NK-92 (cell line): ENCODE measurements around the gene TRRAP.

Experiments used
- DNase-seq: peaks from one replicate; lab custom pipeline; 2025; ENCODE audit not compliant: unreplicated experiment; lab: John Stamatoyannopoulos, UW

The TRRAP gene

DNA sequence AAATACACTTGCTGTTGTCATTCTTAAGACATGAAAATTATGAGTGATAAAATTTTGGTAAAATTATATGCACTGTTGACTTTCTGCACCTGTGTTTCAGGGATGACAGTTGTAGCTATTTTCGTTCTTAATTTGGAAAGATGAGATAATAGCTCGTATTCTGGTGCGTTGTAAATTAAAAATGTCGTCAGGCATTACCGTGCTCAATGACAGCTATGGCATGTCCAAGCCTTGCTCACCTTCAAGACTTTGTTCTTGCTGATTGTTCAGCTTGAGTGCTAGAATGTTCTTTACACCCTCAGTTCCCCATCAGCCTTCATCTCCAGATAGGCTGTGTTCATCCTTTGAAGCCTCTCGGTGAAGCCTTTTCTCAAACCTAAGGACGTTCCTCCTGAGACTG lies 21.5 kb downstream of the TRRAP start:
- DNase-seq: no peak

DNA sequence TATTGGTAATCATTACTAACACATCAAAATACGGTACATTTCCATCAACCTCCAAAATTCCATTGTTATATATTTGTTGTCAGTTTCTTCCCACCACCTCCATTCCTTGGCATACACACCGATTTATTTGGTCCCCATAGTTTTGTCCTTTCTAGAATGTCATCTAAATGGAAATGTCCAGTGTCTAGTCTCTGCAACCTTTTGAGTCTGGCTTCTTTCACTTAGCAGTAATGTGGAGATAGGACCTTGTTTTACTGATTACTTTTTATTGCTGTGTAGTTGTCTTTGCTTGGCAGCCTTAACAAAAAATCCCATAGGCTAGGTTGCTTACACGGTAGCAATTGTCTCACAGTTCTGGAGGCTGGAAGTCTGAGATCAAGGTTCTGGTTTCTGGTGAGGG lies 22.5 kb downstream of the TRRAP start:
- no peak for DNase-seq

DNA sequence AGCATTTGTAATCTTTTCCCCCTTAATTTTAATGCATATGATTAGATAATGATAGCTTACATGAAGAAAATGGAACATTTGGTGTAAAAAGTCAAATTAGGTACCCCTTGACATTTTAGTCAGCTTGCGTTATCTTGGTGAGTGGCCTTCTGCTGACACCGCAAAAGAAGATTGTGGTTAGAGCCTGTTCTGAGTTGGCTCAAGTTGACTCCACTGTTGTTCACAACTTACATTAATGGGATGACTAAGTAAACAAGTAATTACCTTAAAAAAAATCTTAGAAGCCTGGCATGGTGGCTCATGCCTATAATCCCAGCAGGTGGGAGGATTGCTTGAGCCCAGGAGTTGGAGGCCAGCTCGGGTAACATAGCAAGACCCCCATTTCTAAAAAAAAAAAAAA lies 24.2 kb downstream of the TRRAP start:
- DNase-seq: no peak

DNA sequence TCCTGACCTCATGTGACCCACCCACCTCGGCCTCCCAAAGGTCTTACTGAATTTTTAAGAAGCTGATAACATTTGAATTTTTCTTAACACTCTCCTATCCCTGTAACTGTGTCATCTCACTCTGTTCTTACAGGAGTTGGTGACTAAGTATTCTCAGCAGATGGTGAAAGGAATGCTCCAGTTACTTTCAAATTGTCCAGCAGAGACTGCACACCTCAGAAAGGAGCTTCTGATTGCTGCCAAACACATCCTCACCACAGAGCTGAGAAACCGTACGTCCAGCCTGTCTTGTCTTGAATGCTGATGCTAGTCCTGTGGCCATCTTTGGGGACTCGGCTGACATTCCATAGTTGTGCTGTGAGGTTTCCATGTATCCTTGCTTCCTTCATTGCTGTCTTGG lies 24.9 kb downstream of the TRRAP start:
- no peak for DNase-seq

DNA sequence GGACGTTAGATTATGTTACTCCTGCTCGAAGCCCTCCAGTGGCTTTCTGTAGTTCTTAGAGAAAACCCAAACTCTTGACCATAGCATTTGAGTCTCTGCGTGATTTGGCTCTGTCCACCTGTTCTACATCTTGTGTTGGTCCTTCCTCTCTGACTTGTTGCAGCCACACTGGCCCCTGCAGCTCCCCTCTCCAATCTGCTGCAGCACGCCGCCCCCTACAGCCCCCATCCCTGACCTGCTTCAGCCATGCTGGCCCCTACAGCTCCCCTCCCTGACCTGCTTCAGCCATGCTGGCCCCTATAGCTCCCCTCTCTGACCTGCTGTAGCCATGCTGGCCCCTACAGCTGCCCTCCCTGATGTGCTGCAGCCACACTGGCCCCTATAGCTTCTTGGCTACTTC lies 29.2 kb downstream of the TRRAP start:
- DNase-seq: no peak

DNA sequence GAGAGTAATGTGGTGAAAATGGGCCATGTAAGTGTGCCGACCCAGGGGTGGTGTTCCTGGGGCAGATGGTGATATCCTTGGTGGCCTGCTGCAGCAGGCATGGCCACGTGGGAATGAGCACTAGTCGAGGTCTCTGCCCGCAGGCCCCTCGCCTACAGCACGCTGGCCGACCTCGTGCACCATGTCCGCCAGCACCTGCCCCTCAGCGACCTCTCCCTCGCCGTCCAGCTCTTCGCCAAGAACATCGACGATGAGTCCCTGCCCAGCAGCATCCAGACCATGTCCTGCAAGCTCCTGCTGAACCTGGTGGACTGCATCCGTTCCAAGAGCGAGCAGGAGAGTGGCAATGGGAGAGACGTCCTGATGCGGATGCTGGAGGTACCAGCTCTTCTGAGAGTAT lies 30.3 kb downstream of the TRRAP start:
- no peak for DNase-seq

DNA sequence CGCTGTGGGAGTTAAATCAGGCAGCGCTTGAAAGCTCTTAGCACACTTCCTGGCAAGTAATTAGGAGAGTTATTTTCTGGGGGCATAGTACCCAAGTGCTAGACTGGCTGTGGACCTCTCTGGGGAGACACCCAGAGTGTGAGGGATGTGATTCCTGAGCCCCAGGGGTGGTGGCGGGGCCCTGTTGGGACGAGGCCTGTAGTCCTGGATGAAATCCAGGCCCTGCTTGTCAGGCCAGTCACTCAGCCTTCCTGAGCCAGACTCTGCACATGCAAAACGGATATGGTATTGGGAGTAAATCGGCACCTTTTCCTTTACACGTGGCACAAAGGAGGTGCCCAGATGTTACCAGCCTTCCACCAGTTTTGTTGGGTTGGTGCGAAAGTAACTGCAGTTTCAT lies 31.2 kb downstream of the TRRAP start:
- no peak for DNase-seq

DNA sequence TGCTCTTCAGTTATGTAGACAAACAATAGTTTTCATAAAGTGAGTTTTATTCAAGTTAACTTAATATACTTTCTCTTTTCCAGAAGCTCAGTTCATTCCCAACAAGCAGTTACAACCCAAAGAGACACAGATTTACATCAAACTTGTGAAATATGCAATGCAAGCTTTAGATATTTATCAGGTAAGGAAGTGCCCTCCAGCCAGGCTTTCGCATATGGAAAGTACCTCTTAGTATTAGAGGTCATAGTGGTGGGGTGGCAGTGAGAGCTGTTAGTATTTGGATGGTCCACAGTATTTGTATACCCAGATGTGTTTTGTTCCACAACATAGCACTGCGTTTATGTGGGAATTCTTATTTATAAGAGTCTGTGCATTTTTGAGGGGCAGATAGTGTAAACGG lies 32.1 kb downstream of the TRRAP start:
- DNase-seq: no peak

DNA sequence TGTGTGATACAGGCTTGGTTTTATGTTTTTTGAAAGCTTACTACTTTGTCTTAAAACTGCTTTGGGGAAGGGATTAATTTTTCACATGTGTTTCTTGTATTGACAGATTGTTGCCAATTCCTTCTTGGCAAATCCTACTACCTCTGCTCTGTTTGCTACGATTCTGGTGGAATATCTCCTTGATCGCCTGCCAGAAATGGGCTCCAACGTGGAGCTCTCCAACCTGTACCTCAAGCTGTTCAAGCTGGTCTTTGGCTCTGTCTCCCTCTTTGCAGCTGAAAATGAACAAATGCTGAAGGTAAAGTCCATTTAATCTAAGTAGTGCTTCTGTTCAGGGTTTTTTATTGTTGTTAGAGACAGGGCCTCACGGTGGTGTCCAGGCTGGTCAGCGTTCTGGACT lies 33.6 kb downstream of the TRRAP start:
- no peak for DNase-seq

DNA sequence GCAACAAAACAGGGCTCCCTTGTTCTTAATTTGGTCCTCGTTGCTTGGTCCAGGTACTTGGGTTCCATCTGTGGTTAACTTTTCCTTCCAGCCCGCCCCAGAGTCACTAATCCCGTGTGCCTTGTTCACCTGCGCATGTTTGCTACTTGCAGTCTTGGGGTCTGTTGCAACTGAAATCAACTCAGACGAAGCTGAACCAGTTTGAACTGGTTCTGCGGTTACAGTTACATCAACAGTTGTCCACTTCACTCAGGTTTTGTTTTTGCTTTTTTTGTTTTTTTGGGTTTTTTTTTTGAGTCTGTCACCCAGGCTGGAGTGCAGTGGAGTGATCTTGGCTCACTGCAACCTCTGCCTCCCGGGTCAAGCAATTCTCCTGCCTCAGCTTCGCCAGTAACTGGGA lies 34.7 kb downstream of the TRRAP start:
- DNase-seq: no peak

DNA sequence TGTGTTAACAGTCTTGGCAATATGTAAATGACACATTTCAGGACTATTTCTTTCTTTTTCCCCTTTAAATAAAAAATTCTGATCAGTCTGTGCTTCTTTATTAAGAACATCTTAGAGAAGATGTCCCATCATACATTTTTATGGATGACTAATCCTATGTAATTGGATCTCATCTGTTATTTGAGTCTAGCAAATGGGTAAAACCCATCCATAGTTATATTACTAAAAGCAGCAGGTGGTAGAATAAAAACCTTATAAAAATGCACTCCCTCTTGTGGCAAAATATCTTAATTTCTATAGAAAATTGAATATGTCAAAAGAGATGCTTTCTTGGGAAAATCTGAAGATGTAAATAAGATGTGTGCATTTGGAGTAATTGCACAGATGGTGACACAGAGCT lies 35.3 kb downstream of the TRRAP start:
- no peak for DNase-seq

DNA sequence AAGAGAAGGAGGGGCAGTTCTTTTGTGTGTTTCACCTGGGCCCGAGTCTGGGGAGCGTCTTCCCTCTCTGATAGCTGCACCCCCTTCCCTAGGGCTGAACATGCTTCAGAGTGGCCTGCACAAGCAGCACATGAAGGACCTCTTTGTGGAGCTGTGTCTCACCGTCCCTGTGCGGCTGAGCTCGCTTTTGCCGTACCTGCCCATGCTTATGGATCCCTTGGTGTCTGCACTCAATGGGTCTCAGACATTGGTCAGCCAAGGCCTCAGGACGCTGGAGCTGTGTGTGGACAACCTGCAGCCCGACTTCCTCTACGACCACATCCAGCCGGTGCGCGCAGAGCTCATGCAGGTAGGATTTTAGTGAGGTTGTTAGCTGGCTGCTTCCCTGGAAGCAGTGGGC lies 39.0 kb downstream of the TRRAP start:
- DNase-seq: no peak

DNA sequence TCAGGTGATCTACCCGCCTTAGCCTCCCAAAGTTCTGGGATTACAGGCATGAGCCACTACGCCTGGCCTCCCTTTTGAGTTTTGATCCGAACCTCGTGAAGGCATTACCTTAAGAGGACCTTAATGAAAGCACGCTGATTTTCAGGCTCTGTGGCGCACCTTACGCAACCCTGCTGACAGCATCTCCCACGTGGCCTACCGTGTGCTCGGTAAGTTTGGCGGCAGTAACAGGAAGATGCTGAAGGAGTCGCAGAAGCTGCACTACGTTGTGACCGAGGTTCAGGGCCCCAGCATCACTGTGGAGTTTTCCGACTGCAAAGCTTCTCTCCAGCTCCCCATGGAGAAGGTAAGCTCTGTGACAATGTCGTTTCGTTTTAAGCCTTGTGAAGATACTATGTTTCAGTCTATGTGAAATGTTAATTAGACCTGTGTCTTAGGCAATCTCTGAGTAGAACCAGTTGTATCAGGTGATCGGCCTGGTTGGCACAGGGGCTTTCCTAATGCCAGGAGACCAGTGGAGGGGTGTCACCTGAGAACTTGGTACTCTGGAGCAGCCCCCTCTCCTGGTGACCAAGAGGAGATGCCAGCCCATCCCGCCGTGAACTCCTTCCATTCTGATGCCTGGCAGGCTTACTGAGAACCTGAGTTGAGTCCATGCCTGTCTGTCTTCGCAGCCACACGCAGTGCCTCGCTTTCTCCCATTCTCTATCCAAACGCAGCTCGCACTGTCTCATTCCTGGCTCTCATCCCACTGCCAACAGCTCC lies 43.5 kb downstream of the TRRAP start:
- no peak for DNase-seq

DNA sequence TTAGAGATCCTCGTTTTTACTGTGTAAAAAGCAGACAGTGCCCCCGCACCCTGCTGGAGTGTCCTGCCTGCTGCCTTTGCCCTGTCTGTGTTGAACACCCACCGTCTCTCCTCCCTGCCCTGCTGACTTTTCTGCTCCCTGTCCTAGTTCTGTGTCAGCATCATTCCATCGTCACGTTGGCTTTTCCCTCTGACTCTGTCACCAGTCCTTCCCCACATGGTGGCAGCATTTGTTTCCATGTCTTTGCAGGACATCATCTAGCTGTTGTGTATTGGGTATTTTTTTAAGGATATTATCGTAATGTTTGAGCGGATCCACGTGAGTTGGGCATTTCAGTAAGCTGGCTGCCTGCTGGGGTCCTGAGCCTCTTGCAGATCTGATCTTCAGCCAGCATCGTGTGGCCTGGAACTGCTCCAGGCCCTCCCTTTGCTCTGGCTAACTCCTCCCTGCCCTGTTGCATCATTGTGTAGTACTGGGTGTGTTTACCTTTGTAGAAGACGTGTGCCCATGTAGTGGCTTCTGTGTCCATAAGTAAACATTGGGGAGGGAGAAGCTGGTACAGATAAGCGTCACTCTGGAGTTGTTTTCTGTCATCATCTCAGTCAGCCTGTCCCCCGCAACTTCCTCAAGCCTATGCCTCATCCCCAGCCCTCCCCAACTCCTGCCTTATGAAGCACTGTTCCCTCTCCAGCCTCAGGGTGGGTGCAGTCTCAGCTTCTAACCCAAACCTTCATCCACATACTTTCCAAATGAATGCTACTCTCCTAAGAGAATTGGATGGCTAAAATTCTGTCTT lies 44.3 kb downstream of the TRRAP start:
- no peak for DNase-seq

DNA sequence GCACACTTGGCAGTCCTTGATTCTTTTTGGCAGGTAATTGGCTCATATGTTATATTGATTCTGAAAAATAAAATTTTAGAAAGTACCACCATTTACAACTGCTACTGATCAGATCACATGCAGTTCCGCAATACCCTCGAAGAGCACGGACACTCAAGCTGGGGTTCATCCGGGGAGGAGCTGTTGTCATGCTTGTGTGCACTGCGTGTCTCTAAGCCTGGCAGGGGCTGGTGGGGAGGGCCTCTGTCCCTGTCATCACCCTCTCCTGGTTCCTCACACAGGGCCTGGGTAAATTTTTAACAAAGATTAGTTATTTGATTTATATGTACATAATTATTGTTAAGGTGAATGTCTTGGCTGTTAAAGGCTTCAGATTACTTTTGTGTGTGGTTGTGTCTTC lies 45.2 kb downstream of the TRRAP start:
- DNase-seq: no peak

DNA sequence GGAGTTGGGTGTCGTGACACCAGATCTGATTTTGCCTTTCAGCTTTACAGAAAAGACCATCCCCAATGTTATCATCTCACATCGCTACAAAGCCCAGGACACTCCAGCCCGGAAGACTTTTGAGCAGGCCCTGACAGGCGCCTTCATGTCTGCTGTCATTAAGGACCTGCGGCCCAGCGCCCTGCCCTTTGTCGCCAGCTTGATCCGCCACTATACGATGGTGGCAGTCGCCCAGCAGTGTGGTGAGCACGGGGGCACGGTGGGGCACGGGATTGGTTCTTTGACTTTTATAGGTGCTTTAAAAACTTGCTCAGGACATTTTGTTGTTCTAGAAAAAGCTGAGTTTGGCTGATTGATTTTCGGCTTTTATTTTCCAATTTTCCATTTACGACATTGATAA lies 48.8 kb downstream of the TRRAP start:
- no peak for DNase-seq

DNA sequence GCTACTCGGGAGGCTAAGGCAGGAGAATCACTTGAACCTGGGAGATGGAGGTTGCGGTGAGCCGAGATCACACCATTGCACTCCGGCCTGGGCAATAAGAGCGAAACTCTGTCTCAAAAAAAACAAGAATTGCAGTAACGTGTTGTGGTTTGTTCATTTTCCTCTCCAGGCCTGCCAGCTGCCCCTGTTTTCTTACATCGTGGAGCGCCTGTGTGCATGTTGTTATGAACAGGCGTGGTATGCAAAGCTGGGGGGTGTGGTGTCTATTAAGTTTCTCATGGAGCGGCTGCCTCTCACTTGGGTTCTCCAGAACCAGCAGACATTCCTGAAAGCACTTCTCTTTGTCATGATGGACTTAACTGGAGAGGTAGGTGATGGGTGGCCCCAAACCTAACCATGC lies 52.1 kb downstream of the TRRAP start:
- DNase-seq: no peak

DNA sequence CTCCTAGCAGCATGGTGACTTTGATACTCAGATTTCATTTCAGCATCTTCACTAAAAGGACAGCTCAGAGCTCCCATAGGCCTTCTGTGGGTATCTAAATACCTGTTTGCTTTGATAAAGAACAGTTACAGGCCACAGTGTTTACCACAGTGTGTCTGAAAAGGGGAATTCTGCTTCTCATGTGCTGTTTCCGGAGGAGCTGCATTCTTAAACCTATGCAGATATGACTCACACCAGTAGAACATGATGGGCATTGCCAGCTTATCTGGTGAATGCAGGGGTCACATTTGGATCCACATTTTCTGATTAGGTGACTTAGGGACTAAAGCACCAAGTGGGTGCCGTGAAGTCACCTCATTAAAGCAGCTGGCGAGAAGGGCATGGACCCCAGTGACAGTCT lies 52.6 kb downstream of the TRRAP start:
- no peak for DNase-seq

DNA sequence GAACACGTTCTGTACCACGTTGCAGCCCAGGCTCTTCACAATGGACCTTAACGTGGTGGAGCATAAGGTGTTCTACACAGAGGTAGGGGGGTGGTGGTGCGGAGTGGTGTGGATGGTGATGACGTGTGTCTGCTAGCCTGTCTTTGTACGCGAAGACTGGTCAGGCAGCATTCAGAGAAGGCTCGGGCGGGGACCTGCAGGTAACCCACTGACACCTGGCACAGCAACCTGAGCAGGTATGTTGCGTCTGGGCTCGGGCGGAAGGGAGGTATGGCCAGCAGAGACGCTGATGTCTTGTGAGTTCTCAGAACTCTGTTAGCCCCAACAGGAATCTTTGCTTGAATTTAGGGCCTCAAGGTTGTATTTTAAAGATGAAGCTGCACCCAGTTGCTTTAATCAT lies 55.0 kb downstream of the TRRAP start:
- no peak for DNase-seq

DNA sequence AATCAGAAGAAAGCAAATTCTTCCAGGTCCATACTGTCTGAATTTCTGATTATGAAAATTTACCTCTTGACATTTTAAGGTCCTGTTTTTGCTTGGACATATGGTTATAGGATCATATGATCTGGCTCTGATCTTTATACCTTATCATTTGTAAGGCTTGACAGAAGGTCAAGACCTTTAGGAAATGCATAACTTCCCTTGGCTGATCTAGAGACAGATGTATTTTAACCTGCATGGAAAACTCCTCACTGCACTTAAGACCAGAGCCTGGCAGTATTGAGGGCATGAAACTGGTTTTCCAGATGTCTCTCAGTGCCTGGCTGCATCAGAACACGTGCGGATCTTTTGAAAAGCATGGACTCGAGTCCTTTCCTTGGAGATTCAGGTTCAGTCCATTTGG lies 55.9 kb downstream of the TRRAP start:
- DNase-seq: no peak

DNA sequence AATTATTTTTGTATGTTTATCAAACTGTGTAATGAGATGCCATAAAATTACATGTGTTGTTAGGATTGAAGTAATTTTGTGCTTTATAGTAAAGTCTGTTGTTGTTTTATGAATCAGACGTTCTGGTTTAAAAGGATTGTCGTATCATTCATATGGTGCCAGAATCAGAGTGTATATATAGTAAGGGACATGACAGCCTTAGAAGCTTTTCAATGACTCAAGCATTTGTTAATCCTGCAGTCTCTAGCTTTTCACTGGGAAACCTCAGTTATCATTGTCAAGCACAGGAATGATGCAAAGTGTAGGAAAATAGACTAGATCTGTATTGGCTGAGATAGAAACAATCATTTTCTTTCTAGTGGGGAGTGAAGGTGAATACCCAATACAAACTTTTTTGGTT lies 57.5 kb downstream of the TRRAP start:
- no peak for DNase-seq

DNA sequence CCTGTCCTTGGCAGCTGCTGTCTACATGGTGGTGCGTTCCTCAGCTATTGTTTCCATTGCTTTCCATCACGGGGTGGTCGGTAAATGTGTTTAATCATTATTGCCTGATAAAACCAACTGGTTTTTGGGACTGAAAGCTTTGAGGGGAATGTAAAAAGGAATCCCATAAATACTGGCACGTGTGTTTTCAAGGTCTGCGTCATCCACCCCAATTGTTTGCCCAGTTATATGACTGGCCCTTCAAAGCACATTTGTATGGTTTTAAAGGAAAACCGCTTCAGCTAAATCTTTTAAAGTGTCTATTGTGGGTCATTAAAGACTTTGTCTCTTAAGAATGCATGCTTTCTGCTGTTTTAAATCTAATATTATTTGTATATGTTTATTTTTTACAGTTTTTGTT lies 65.0 kb downstream of the TRRAP start:
- no peak for DNase-seq

DNA sequence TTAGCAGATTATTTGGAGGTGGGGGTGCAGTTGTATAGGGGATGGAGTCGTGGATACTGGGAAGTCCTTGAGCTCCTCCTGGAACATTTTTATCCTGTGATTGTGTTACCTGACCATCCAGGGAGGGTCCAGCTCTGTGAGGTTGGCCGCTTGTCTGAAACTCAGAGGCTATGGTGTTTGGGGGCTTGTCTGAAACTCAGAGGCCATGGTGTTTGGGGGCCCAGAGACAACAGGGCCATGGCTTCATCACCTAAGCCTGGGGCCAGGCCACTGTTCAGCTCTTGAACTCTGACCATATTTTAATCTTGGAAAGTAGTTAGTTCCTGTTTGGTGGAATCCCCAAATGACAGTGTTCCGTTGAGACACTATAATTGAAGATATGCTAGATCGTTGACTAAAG lies 66.1 kb downstream of the TRRAP start:
- no peak for DNase-seq
